ENCODE measurements around the gene TTC34.

DNA sequence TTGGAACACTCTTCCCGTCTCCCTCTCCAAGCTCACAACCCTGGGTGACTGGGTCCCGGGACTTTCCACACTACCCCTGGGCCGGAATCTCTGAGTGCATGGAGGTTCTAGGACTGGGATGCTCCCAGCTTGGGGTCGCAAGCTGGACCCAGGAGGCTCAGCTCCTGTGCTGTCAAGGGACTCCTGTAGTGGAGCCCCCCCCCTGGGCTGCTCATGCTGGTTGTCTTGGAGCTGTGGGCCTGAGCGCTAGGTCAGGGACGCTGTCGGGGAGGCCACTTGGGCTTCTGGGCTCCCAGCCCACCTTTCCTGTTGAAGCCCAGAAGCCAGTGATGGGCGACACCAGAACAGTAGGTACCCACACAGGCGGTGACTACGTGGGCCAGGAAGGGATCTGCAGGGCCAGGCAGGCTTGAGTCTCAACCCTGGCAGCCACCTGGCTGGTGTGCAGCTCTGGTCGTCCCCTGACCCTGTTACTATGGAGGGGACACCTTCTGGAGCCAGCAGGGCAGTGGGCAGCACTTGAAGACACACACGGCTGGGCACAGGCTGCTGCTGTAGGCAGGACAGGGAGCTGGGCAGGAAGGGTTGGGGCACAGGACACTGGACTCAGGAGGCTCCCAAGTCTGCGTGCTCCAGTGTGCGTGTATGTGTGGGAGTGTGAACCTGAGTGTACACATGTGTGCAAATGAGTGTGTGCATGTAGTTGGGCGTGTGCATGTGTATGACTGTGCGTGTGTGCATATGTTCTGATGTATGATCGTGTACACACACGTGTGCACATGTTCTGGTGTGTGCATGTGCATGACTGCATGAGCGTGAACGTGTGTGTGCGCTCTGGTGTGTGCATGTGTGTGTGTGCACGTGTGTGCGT is 171.6 kb downstream of the TTC34 start:
- TF ChIP-seq, protein P1, sequence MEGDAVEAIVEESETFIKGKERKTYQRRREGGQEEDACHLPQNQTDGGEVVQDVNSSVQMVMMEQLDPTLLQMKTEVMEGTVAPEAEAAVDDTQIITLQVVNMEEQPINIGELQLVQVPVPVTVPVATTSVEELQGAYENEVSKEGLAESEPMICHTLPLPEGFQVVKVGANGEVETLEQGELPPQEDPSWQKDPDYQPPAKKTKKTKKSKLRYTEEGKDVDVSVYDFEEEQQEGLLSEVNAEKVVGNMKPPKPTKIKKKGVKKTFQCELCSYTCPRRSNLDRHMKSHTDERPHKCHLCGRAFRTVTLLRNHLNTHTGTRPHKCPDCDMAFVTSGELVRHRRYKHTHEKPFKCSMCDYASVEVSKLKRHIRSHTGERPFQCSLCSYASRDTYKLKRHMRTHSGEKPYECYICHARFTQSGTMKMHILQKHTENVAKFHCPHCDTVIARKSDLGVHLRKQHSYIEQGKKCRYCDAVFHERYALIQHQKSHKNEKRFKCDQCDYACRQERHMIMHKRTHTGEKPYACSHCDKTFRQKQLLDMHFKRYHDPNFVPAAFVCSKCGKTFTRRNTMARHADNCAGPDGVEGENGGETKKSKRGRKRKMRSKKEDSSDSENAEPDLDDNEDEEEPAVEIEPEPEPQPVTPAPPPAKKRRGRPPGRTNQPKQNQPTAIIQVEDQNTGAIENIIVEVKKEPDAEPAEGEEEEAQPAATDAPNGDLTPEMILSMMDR (IDR thresholded peaks at IDR 0.05): no peak
- TF ChIP-seq EZH2 (IDR thresholded peaks at IDR 0.05) (no peak), EZH2phosphoT487 (IDR thresholded peaks at IDR 0.05) (no peak)

Data from neural progenitor cell (in vitro differentiated cells).